HepG2 (cell line): Measurements from ENCODE around the gene METRN. TPM values are rescaled to one million over a fixed set of nuclear protein-coding genes. Genes with fewer than 3 reads are reported as not detected.
A peak's percentile ranks its signal among the peaks of the same experiment; 100 is the strongest.

Source experiments
- ATF4 ChIP-seq, 2 experiments: fragments of 450-650 bp in 1 of 2; sonication (generic) in 1 of 2; formaldehyde crosslinking; IDR thresholded peaks; 2 replicates each; pipeline versions ENCODE4 v1.5.0 to v1.8.0; 2020 to 2022; ENCODE audit warnings: mild to moderate bottlenecking in 1 of 2, missing genetic modification reagents in 1 of 2
- CREB3 ChIP-seq: sonication (generic); formaldehyde crosslinking; IDR thresholded peaks from 2 replicates; pipeline ENCODE4 v1.5.0; 2020; ENCODE audit warnings: missing genetic modification reagents
- GZF1 ChIP-seq: sonication (generic); formaldehyde crosslinking; IDR thresholded peaks from 2 replicates; pipeline ENCODE4 v1.5.1; 2020; ENCODE audit warnings: mild to moderate bottlenecking, missing genetic modification reagents
- HNF1A ChIP-seq, 2 experiments: sonication (generic) in 1 of 2; formaldehyde crosslinking in 1 of 2; IDR thresholded peaks; 2 replicates each; pipeline versions ENCODE4 v1.4.0 to v1.6.1; 2016 to 2020; ENCODE audit warnings: borderline replicate concordance in 1 of 2, low read depth in 1 of 2, mild to moderate bottlenecking in 1 of 2, missing genetic modification reagents in 1 of 2
- HNF4A ChIP-seq: sonication (generic); formaldehyde crosslinking; IDR thresholded peaks from 2 replicates; pipeline ENCODE4 v1.4.0; 2020; ENCODE audit warnings: missing genetic modification reagents
- MED13 ChIP-seq: sonication (generic); formaldehyde crosslinking; IDR thresholded peaks from 2 replicates; pipeline ENCODE4 v1.5.0; 2020; ENCODE audit warnings: missing genetic modification reagents
- NR1H2 ChIP-seq: sonication (generic); formaldehyde crosslinking; IDR thresholded peaks from 2 replicates; pipeline ENCODE4 v1.8.1; 2022; ENCODE audit warnings: low read depth, missing genetic modification reagents, borderline replicate concordance
- PLRG1 ChIP-seq: fragments of 450-650 bp; conservative IDR thresholded peaks from 2 replicates; pipeline ENCODE4 v1.6.1; 2016
- REL ChIP-seq: sonication (generic); formaldehyde crosslinking; conservative IDR thresholded peaks from 2 replicates; pipeline ENCODE4 v1.8.0; 2022; ENCODE audit warnings: mild to moderate bottlenecking, missing genetic modification reagents, moderate library complexity
- ZNF543 ChIP-seq: sonication (generic); formaldehyde crosslinking; IDR thresholded peaks from 2 replicates; pipeline ENCODE4 v1.4.0; 2020; ENCODE audit warnings: mild to moderate bottlenecking, missing genetic modification reagents
- polyA plus RNA-seq, 8 experiments: library from polyadenylated mRNA; depleted of rRNA in 3 of 8; stranded (reverse) in 7 of 8; unstranded in 1 of 8; fragments of >200 nt; fragmentation: Illumina TruSeq in 4 of 8; extraction: Trizol in 4 of 8; gene quantifications; 2 replicates each; pipeline versions ENCODE4 v1.2.1 to v1.2.3, GENCODE V29; 2011 to 2016; ENCODE audit warnings: low read depth in 4 of 8, missing spikeins in 1 of 8, mixed read lengths in 1 of 8; ENCODE audit not compliant: insufficient read depth in 1 of 8
- total RNA-seq, 5 experiments: library from RNA; depleted of rRNA; stranded (reverse); fragments of >200 nt; fragmentation: Illumina TruSeq; extraction: Trizol; gene quantifications; 2 replicates each; pipeline ENCODE4 v1.2.3, GENCODE V29; 2016; ENCODE audit warnings: low read depth in 1 of 5
- TF ChIP-seq, protein P1 (sequence below): sonication (generic); formaldehyde crosslinking; IDR thresholded peaks from 2 replicates; pipeline ENCODE4; 2020; ENCODE audit warnings: missing genetic modification reagents, mild to moderate bottlenecking, borderline replicate concordance
- TF ChIP-seq, protein P2 (sequence below): sonication (generic); formaldehyde crosslinking; IDR thresholded peaks from 2 replicates; pipeline ENCODE4 v1.5.0; 2020; ENCODE audit warnings: mild to moderate bottlenecking, missing genetic modification reagents, borderline replicate concordance

The METRN gene
- total and polyA plus RNA-seq, 2 of the 13 experiments (the other 11 are each of a cell fraction or from before 2014, with no cell fraction given): 25.5 to 46.1 TPM

DNA sequence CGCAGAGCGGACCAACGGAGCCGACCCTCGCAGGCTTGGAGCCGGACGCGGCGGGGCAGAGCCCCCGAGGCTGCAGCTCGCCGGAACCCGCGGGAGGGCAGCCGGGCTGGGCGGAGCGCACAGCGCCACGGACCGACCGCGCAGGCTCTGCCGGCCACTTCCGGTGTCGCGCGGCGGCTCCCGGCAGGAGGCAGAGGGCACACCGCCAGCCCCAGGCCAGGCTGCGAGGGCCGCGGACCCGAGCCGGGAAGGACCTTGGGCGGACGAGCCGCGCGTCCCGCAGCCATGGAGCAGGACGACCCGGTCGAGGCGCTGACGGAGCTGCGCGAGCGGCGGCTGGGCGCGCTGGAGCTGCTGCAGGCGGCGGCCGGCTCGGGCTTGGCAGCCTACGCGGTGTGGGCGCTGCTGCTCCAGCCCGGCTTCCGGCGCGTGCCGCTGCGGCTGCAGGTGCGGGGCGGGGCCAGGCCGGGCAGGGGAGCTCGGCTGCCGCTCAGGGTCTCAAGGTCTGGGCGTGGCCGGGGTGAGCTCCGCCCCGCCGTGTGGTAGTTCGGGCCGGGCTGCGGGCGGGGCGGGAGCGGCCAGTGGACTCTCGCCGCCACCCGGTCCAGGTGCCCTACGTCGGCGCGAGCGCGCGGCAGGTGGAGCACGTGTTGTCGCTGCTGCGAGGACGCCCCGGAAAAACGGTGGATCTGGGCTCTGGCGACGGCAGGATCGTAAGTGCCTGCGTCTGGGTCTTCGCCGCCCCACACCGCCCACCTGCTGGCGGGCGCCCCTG lies 6.3 kb downstream of the METRN start, which contains the start of gene ANTKMT (continued):
- TF ChIP-seq, protein P1, sequence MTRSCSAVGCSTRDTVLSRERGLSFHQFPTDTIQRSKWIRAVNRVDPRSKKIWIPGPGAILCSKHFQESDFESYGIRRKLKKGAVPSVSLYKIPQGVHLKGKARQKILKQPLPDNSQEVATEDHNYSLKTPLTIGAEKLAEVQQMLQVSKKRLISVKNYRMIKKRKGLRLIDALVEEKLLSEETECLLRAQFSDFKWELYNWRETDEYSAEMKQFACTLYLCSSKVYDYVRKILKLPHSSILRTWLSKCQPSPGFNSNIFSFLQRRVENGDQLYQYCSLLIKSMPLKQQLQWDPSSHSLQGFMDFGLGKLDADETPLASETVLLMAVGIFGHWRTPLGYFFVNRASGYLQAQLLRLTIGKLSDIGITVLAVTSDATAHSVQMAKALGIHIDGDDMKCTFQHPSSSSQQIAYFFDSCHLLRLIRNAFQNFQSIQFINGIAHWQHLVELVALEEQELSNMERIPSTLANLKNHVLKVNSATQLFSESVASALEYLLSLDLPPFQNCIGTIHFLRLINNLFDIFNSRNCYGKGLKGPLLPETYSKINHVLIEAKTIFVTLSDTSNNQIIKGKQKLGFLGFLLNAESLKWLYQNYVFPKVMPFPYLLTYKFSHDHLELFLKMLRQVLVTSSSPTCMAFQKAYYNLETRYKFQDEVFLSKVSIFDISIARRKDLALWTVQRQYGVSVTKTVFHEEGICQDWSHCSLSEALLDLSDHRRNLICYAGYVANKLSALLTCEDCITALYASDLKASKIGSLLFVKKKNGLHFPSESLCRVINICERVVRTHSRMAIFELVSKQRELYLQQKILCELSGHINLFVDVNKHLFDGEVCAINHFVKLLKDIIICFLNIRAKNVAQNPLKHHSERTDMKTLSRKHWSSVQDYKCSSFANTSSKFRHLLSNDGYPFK (CRISPR knock-in tag): 0 out of 2 replicates have a peak, but pooled peaks have one; percentile 17
- TF ChIP-seq, protein P2, sequence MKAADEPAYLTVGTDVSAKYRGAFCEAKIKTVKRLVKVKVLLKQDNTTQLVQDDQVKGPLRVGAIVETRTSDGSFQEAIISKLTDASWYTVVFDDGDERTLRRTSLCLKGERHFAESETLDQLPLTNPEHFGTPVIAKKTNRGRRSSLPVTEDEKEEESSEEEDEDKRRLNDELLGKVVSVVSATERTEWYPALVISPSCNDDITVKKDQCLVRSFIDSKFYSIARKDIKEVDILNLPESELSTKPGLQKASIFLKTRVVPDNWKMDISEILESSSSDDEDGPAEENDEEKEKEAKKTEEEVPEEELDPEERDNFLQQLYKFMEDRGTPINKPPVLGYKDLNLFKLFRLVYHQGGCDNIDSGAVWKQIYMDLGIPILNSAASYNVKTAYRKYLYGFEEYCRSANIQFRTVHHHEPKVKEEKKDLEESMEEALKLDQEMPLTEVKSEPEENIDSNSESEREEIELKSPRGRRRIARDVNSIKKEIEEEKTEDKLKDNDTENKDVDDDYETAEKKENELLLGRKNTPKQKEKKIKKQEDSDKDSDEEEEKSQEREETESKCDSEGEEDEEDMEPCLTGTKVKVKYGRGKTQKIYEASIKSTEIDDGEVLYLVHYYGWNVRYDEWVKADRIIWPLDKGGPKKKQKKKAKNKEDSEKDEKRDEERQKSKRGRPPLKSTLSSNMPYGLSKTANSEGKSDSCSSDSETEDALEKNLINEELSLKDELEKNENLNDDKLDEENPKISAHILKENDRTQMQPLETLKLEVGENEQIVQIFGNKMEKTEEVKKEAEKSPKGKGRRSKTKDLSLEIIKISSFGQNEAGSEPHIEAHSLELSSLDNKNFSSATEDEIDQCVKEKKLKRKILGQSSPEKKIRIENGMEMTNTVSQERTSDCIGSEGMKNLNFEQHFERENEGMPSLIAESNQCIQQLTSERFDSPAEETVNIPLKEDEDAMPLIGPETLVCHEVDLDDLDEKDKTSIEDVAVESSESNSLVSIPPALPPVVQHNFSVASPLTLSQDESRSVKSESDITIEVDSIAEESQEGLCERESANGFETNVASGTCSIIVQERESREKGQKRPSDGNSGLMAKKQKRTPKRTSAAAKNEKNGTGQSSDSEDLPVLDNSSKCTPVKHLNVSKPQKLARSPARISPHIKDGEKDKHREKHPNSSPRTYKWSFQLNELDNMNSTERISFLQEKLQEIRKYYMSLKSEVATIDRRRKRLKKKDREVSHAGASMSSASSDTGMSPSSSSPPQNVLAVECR (CRISPR knock-in tag): peak; percentile 78; the same call in 1 of the 2 replicates
- TF ChIP-seq PLRG1 (no peak), HNF1A (IDR thresholded peaks at IDR 0.05; ENCODE audit: low read depth) (no peak), HNF1A (CRISPR knock-in tag; IDR thresholded peaks at IDR 0.05; ENCODE audit: borderline replicate concordance) (peak; percentile 38; the same call in 1 of the 2 replicates), NR1H2 (CRISPR knock-in tag) (no peak), ZNF543 (peak; percentile 78; the same call in 1 of the 2 replicates), REL (CRISPR knock-in tag) (peak; percentile 47; the same call in 1 of the 2 replicates), HNF4A (CRISPR knock-in tag) (peak; percentile 17; the same call in 1 of the 2 replicates), MED13 (peak; percentile 66; the same call in 1 of the 2 replicates), GZF1 (CRISPR knock-in tag) (peak; percentile 47; the same call in 1 of the 2 replicates), CREB3 (CRISPR knock-in tag) (peak; percentile 51; the same call in 1 of the 2 replicates), ATF4 (CRISPR knock-in tag; IDR thresholded peaks at IDR 0.05) (no peak)
